Astrocyte (in vitro differentiated cells and primary cell): ENCODE data around the gene PRKCB.

Experiments
- EZH2 ChIP-seq: IDR thresholded peaks from 2 replicates; pipeline ENCODE4 v1.6.1; 2012; ENCODE audit warnings: mild to moderate bottlenecking, low read length, inconsistent platforms; ENCODE audit not compliant: insufficient read depth
- TF ChIP-seq, protein P1 (sequence below): IDR thresholded peaks from 2 replicates; pipeline ENCODE4 v1.5.1; 2011; ENCODE audit warnings: low read depth, mild to moderate bottlenecking, inconsistent platforms, low read length, moderate library complexity; ENCODE audit not compliant: insufficient read depth

DNA sequence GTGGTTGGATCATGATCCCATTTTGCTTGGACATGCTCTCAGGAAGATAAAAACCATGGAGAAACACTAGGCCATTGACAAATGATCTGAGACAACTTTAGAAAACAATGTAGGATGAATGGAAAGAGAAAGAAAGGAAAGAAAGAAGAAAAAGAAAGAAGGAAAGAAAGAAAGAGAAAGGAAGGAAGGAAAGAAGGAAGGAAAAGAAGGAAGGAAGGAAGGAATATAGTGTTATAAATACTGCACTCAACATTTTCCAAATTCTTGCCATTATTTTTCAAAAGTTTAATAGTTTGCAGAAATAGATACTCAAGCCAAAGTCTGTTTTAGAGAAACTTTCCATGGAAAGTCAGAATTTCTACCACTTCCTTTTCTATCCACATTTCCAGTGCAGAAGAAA lies 381.2 kb downstream of the PRKCB start:
- TF ChIP-seq EZH2, result no peak
- TF ChIP-seq, protein P1, sequence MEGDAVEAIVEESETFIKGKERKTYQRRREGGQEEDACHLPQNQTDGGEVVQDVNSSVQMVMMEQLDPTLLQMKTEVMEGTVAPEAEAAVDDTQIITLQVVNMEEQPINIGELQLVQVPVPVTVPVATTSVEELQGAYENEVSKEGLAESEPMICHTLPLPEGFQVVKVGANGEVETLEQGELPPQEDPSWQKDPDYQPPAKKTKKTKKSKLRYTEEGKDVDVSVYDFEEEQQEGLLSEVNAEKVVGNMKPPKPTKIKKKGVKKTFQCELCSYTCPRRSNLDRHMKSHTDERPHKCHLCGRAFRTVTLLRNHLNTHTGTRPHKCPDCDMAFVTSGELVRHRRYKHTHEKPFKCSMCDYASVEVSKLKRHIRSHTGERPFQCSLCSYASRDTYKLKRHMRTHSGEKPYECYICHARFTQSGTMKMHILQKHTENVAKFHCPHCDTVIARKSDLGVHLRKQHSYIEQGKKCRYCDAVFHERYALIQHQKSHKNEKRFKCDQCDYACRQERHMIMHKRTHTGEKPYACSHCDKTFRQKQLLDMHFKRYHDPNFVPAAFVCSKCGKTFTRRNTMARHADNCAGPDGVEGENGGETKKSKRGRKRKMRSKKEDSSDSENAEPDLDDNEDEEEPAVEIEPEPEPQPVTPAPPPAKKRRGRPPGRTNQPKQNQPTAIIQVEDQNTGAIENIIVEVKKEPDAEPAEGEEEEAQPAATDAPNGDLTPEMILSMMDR, result no peak
